ENCODE measurements around the gene CABP7.

GRCh38 chr22:29723766-29724165 lies 4.0 kb downstream of the CABP7 start:
- TF ChIP-seq GATA1 (IDR thresholded peaks at IDR 0.05; ENCODE audit: low read depth, low read length) = no peak
- no peak for TF ChIP-seq POLR2A (IDR thresholded peaks at IDR 0.05; ENCODE audit: low read length)
